H1 (cell line): ENCODE data around the gene FERMT2. TPM values are rescaled to one million over a fixed set of nuclear protein-coding genes. Genes with fewer than 3 reads are reported as not detected.

Experiments used
- CTCF ChIA-PET: fragments of 300-600 bp; sonication (Branson Sonifier 250); formaldehyde crosslinking; loops from one replicate; lab custom pipeline; 2021; ENCODE audit not compliant: partially characterized antibody; lab: Charles Lee
- POLR2A ChIA-PET: fragments of 300-600 bp; sonication (Branson Sonifier 250); formaldehyde crosslinking; loops from one replicate; lab custom pipeline; 2021; ENCODE audit warnings: inconsistent platforms; ENCODE audit not compliant: partially characterized antibody; lab: Charles Lee
- DNase-seq, 2 experiments: peaks; one replicate each; pipeline versions ENCODE4 v3.0.0 to v3.0.0-alpha.2; 2010 to 2022; ENCODE audit warnings: low spot score in 2 of 2, low read depth in 1 of 2, mixed read lengths in 1 of 2
- FAIRE-seq: peaks from 2 replicates; lab custom pipeline; 2011; peaks lifted over from hg19 to GRCh38; lab: Jason Lieb, UNC
- H2AFZ ChIP-seq: 2 replicates; pipeline ENCODE4 v1.8.1; 2012; ENCODE audit warnings: low read length, inconsistent platforms
- H2AK5ac ChIP-seq: 2 replicates; pipeline ENCODE4 v1.6.1; 2013; ENCODE audit warnings: low read depth, low read length
- H2BK120ac ChIP-seq: replicated peaks from 2 replicates; pipeline ENCODE3; 2013; ENCODE audit warnings: low read depth, low read length, inconsistent platforms
- H2BK12ac ChIP-seq: 2 replicates; pipeline ENCODE4 v1.6.1; 2013; ENCODE audit warnings: low read depth, low read length
- H2BK15ac ChIP-seq: 2 replicates; pipeline ENCODE4 v1.6.1; 2013; ENCODE audit warnings: low read length
- H2BK20ac ChIP-seq: 2 replicates; pipeline ENCODE4 v1.6.1; 2013; ENCODE audit warnings: low read length
- H2BK5ac ChIP-seq: 2 replicates; pipeline ENCODE4 v1.6.1; 2013; ENCODE audit warnings: low read depth, low read length
- H3K14ac ChIP-seq: 2 replicates; pipeline ENCODE4 v1.6.1; 2013; ENCODE audit warnings: inconsistent platforms; ENCODE audit not compliant: insufficient read length
- H3K18ac ChIP-seq: 2 replicates; pipeline ENCODE4 v1.6.1; 2013; ENCODE audit warnings: low read length; ENCODE audit errors: extremely low read depth
- H3K23ac ChIP-seq: 2 replicates; pipeline ENCODE4 v1.6.1; 2013; ENCODE audit warnings: inconsistent platforms; ENCODE audit not compliant: insufficient read length
- H3K23me2 ChIP-seq: 2 replicates; pipeline ENCODE4 v1.6.1; 2013; ENCODE audit warnings: low read depth, low read length
- H3K27ac ChIP-seq: 2 replicates; pipeline ENCODE4 v1.6.1; 2011; ENCODE audit warnings: low read depth, low read length, inconsistent platforms
- H3K27me3 ChIP-seq, 4 experiments: replicated peaks in 1 of 4; 1 replicate in 1 of 4; 2 replicates in 3 of 4; pipeline versions ENCODE4 v1.6.1 to v1.8.1; 2011 to 2013; ENCODE audit warnings: low read length in 3 of 4, mild to moderate bottlenecking in 3 of 4, inconsistent platforms in 2 of 4, mixed read lengths in 2 of 4, moderate library complexity in 1 of 4; ENCODE audit not compliant: control insufficient read depth in 3 of 4, insufficient read depth in 3 of 4; ENCODE audit errors: extremely low read depth in 1 of 4
- H3K36me3 ChIP-seq, 4 experiments: 2 replicates each; pipeline versions ENCODE4 v1.6.1 to v1.8.1; 2011 to 2013; ENCODE audit warnings: mild to moderate bottlenecking in 4 of 4, low read length in 3 of 4, moderate library complexity in 2 of 4, control low read depth in 1 of 4, inconsistent platforms in 1 of 4; ENCODE audit not compliant: insufficient read depth in 4 of 4, control insufficient read depth in 2 of 4
- H3K4ac ChIP-seq: replicated peaks from 2 replicates; pipeline ENCODE3; 2013; ENCODE audit warnings: low read length, low read depth, mixed read lengths, inconsistent platforms; ENCODE audit not compliant: insufficient read length
- H3K4me1 ChIP-seq, 4 experiments: replicated peaks in 1 of 4; 1 replicate in 1 of 4; 2 replicates in 3 of 4; pipeline versions ENCODE4 v1.6.1 to v1.8.1; 2011 to 2013; ENCODE audit warnings: low read length in 3 of 4, inconsistent platforms in 2 of 4, mixed read lengths in 1 of 4; ENCODE audit not compliant: insufficient read depth in 4 of 4, control insufficient read depth in 3 of 4
- H3K4me2 ChIP-seq, 2 experiments: 2 replicates each; pipeline versions ENCODE4 v1.6.1 to v1.8.1; 2011 to 2013; ENCODE audit warnings: low read depth in 2 of 2, low read length in 2 of 2, control low read depth in 1 of 2, inconsistent platforms in 1 of 2, mild to moderate bottlenecking in 1 of 2; ENCODE audit not compliant: insufficient read depth in 1 of 2
- H3K4me3 ChIP-seq, 4 experiments: fragments of 200-600, 300-600 bp in 1 of 4; sonication (generic), shearing (Covaris generic), sonication (Bioruptor Twin) in 1 of 4; 2 replicates each; pipeline versions ENCODE4 v1.5.1 to v1.8.1; 2011 to 2016; ENCODE audit warnings: low read length in 4 of 4, low read depth in 3 of 4, control low read depth in 2 of 4, inconsistent platforms in 2 of 4, mild to moderate bottlenecking in 2 of 4, mixed read lengths in 1 of 4, moderate library complexity in 1 of 4; ENCODE audit not compliant: insufficient read depth in 2 of 4; ENCODE audit errors: extremely low read depth in 1 of 4
- H3K56ac ChIP-seq: replicated peaks from 2 replicates; pipeline ENCODE3; 2013; ENCODE audit warnings: low read depth, mild to moderate bottlenecking, mixed read lengths, low read length, inconsistent platforms; ENCODE audit not compliant: insufficient read length
- H3K79me1 ChIP-seq: 2 replicates; pipeline ENCODE4 v1.6.1; 2013; ENCODE audit warnings: low read depth, low read length, control low read depth
- H3K79me2 ChIP-seq, 2 experiments: 2 replicates each; pipeline versions ENCODE4 v1.6.1 to v1.8.1; 2012 to 2013; ENCODE audit warnings: low read length in 2 of 2, mild to moderate bottlenecking in 2 of 2, inconsistent platforms in 1 of 2; ENCODE audit not compliant: insufficient read depth in 2 of 2, control insufficient read depth in 1 of 2
- H3K9ac ChIP-seq, 4 experiments: replicated peaks in 1 of 4; 1 replicate in 1 of 4; 2 replicates in 3 of 4; pipeline versions ENCODE4 v1.6.1 to v1.8.1; 2011 to 2013; ENCODE audit warnings: low read depth in 3 of 4, low read length in 3 of 4, control low read depth in 2 of 4, mild to moderate bottlenecking in 2 of 4, moderate library complexity in 2 of 4, inconsistent platforms in 1 of 4; ENCODE audit errors: extremely low read depth in 1 of 4
- H3K9me3 ChIP-seq, 2 experiments: 2 replicates each; pipeline versions ENCODE4 v1.6.1 to v1.8.1; 2012 to 2013; ENCODE audit warnings: mild to moderate bottlenecking in 2 of 2, moderate library complexity in 2 of 2, control low read depth in 1 of 2, inconsistent platforms in 1 of 2, low read depth in 1 of 2, low read length in 1 of 2, mixed read lengths in 1 of 2; ENCODE audit not compliant: insufficient read depth in 2 of 2
- H4K20me1 ChIP-seq, 2 experiments: replicated peaks in 1 of 2; 2 replicates each; pipeline versions ENCODE3 to v1.8.1; 2011 to 2013; ENCODE audit warnings: inconsistent platforms in 2 of 2, low read length in 2 of 2, mild to moderate bottlenecking in 1 of 2; ENCODE audit not compliant: insufficient read depth in 2 of 2, control insufficient read depth in 1 of 2
- H4K5ac ChIP-seq: 2 replicates; pipeline ENCODE4 v1.6.1; 2013; ENCODE audit warnings: low read length, low read depth, mixed read lengths, inconsistent platforms; ENCODE audit not compliant: insufficient read length
- H4K8ac ChIP-seq: 2 replicates; pipeline ENCODE4 v1.8.0; 2013; ENCODE audit warnings: mild to moderate bottlenecking, moderate library complexity, low read length, inconsistent platforms; ENCODE audit not compliant: insufficient read depth; ENCODE audit errors: extremely low read depth
- H4K91ac ChIP-seq: replicated peaks from 2 replicates; pipeline ENCODE3; 2013; ENCODE audit warnings: low read length, mixed read lengths, inconsistent platforms; ENCODE audit not compliant: insufficient read length
- CBX8 ChIP-seq: fragments of 300-800, 300-1000 bp; sonication (generic); IDR thresholded peaks from 2 replicates; pipeline ENCODE4 v1.7.1; 2016; ENCODE audit warnings: low read depth, low read length, borderline replicate concordance
- CTBP2 ChIP-seq: IDR thresholded peaks from 2 replicates; pipeline ENCODE4 v1.7.0; 2011; ENCODE audit warnings: borderline replicate concordance, mild to moderate bottlenecking, moderate library complexity, mixed read lengths, low read length; ENCODE audit not compliant: insufficient read depth, insufficient read length
- E2F6 ChIP-seq: IDR thresholded peaks from 2 replicates; pipeline ENCODE4 v1.6.1; 2012; ENCODE audit warnings: inconsistent platforms
- EGR1 ChIP-seq: IDR thresholded peaks from 2 replicates; pipeline ENCODE4 v1.6.1; 2011; ENCODE audit warnings: low read depth, low read length, borderline replicate concordance
- HDAC2 ChIP-seq, 2 experiments: fragments of 300-600 bp in 1 of 2; sonication (generic) in 1 of 2; IDR thresholded peaks; 2 replicates each; pipeline ENCODE4 v1.6.1; 2011 to 2012; ENCODE audit warnings: low read depth in 2 of 2, low read length in 2 of 2, mild to moderate bottlenecking in 2 of 2, moderate library complexity in 2 of 2, borderline replicate concordance in 1 of 2, inconsistent platforms in 1 of 2
- SP2 ChIP-seq: IDR thresholded peaks from 2 replicates; pipeline ENCODE4 v1.6.1; 2012; ENCODE audit warnings: mild to moderate bottlenecking, low read length, inconsistent platforms
- TEAD4 ChIP-seq: IDR thresholded peaks from 2 replicates; pipeline ENCODE4 v1.6.1; 2012; ENCODE audit warnings: low read depth, low read length, inconsistent platforms, mixed read lengths
- YY1 ChIP-seq: IDR thresholded peaks from 2 replicates; pipeline ENCODE4 v1.6.1; 2011; ENCODE audit warnings: low read depth, mild to moderate bottlenecking, low read length
- WGBS, 2 experiments: shearing (Covaris generic) in 1 of 2; methylation state at CpG; one replicate each; pipeline versions ENCODE4 v1.1.6 to v1.1.7; 2013 to 2015; ENCODE audit warnings: low lambda C conversion rate in 2 of 2, mixed read lengths in 2 of 2, inconsistent platforms in 1 of 2, low coverage in 1 of 2, missing lambda C conversion rate in 1 of 2; ENCODE audit not compliant: insufficient replicate concordance in 2 of 2, insufficient coverage in 1 of 2, insufficient read length in 1 of 2; ENCODE audit errors: extremely low coverage in 1 of 2, missing lambda C conversion rate in 1 of 2; 5-methylcytosine and 5-hydroxymethylcytosine counted together
- polyA plus RNA-seq, 7 experiments: library from polyadenylated mRNA; depleted of rRNA in 3 of 7; stranded (reverse) in 5 of 7; unstranded in 2 of 7; fragments of >200 nt in 5 of 7; fragments of 200-250 nt in 2 of 7; gene quantifications; 1 replicate in 5 of 7; 2 replicates in 1 of 7; 4 replicates in 1 of 7; pipeline versions ENCODE4 v1.2.1 to v1.2.3, GENCODE V29; 2011 to 2013; ENCODE audit warnings: missing spikeins in 2 of 7, mixed read lengths in 2 of 7
- total RNA-seq: library from RNA; stranded (reverse); fragmentation: NEBNext Ultra II Directional; extraction: Animal tissue kit (Norgen Biotek cat#: 25700); gene quantifications from 2 replicates; pipeline ENCODE4 v1.2.1, GENCODE V29; 2021

The FERMT2 gene
- total and polyA plus RNA-seq, 2 of the 8 experiments (the other 6 are each of a cell fraction or from before 2014, with no cell fraction given): 53.3 to 142 TPM

DNA sequence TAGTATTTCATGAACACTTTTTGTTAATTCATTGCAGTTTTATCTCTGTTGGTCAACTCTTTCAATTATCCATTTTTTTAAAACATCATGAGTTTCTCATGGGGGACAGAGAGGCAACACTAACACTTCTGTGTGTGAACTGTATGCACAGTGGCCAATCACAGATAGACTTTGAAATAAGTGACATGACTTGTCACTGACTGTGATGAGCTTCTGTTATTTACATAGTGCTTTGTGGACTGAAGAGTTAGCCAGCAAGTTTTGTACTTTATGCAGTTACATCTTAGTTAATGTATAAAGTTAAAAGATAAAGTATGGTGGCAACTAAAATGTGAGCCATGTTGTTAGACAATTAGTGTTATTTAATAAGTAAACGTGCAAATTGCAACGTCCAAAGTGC is 16.1 kb downstream of the FERMT2 start:
- H3K23ac ChIP-seq: no peak overlapping the region
- H3K27me3 ChIP-seq: no peaks in the 10 kb centered on the region
- no peak overlapping the region for H2BK120ac ChIP-seq
- H4K91ac ChIP-seq: no peak overlapping the region
- H3K23me2 ChIP-seq: no peaks in the 10 kb centered on the region; the same call in 1 of the 2 replicates
- H3K9me3 ChIP-seq: no peaks in the 10 kb centered on the region
- H4K20me1 ChIP-seq: peaks cover 0 to 7% of the 10 kb centered on the region in 2 experiments
- no peak overlapping the region for H3K27ac ChIP-seq
- no peak overlapping the region for H2BK15ac ChIP-seq
- no peak overlapping the region for H3K14ac ChIP-seq
- 94% methylated on average over 2 of the region's 2 CpGs; no CpG with 5 or more reads in 1 of the 2 experiments for WGBS, 2 experiments
- H2BK12ac ChIP-seq: no peak overlapping the region
- no peak overlapping the region for H3K4me2 ChIP-seq
- DNase-seq (no peak), FAIRE-seq (no peak)
- no peak overlapping the region for H2AFZ ChIP-seq
- H3K18ac ChIP-seq: no peak overlapping the region
- no peak overlapping the region for H3K56ac ChIP-seq
- H4K5ac ChIP-seq: no peak overlapping the region
- H3K9ac ChIP-seq: no peak overlapping the region
- H3K4ac ChIP-seq: no peak overlapping the region
- CTCF ChIA-PET: interaction anchor here (1.0 to 1.6 kb wide), 4 partner anchors 11 to 112 kb away, joined by 3 to 4 read pairs (median 3); no protein-coding TSS in a partner anchor
- POLR2A ChIA-PET: interaction anchor here (1.8 kb wide), 1 partner anchor 10 kb away, joined by 11 read pairs; no protein-coding TSS in a partner anchor
- no peaks in the 10 kb centered on the region; a peak in 1 of 8 replicates for H3K36me3 ChIP-seq
- peaks cover 4 to 93% of the 10 kb centered on the region in 2 experiments; a peak in 3 of 4 replicates for H3K79me2 ChIP-seq
- peaks cover 0 to 2% (median 0%) of the 10 kb centered on the region in 4 experiments; a peak in 3 of 7 replicates for H3K4me1 ChIP-seq
- TF ChIP-seq E2F6 (no peak), YY1 (no peak), CBX8 (no peak), TEAD4 (no peak), EGR1 (no peak), HDAC2 (IDR thresholded peaks at IDR 0.05; ENCODE audit: borderline replicate concordance in 1 of 2, low read depth in 2 of 2, low read length in 2 of 2) (no peak), CTBP2 (no peak), SP2 (no peak)
- peaks cover 4% of the 10 kb centered on the region; the same call in 1 of the 2 replicates for H3K79me1 ChIP-seq
- no peak overlapping the region for H2BK5ac ChIP-seq
- H3K4me3 ChIP-seq: no peak overlapping the region
- H4K8ac ChIP-seq: no peak overlapping the region
- no peak overlapping the region for H2BK20ac ChIP-seq
- H2AK5ac ChIP-seq: no peak overlapping the region
